NCI-H82 (cell line): ENCODE results near the gene CBFA2T2.
"Not testable (repeated sequence)": the region's sequence is repeated elsewhere in the genome, so short reads cannot be mapped to it uniquely, and the experiment has no call there.

ENCODE experiments used
- DNase-seq: peaks from one replicate; lab custom pipeline; 2025; lab: John Stamatoyannopoulos, UW

The CBFA2T2 gene

GRCh38 chr20:33470866-33471265, 19.0 kb upstream of the CBFA2T2 start:
- no peak for DNase-seq

GRCh38 chr20:33472868-33473435, 16.9 kb upstream of the CBFA2T2 start:
- DNase-seq, result no peak

- no peak for DNase-seq
These were observed 15.6 kb upstream of the CBFA2T2 start for GRCh38 chr20:33474097-33474873.

- DNase-seq, result no peak
These were observed 14.9 kb upstream of the CBFA2T2 start for GRCh38 chr20:33474963-33475362.

GRCh38 chr20:33475381-33476152, 14.3 kb upstream of the CBFA2T2 start:
- DNase-seq, result peak; percentile 82

GRCh38 chr20:33477386-33478234, 12.3 kb upstream of the CBFA2T2 start:
- no peak for DNase-seq

GRCh38 chr20:33480048-33480447, 9.8 kb upstream of the CBFA2T2 start:
- no peak for DNase-seq

GRCh38 chr20:33481431-33481941, 8.4 kb upstream of the CBFA2T2 start:
- no peak for DNase-seq

GRCh38 chr20:33482581-33482980, 7.3 kb upstream of the CBFA2T2 start:
- DNase-seq, result peak; percentile 81

GRCh38 chr20:33483186-33483585, 6.7 kb upstream of the CBFA2T2 start:
- not testable (repeated sequence) for DNase-seq

GRCh38 chr20:33488201-33488600, 1.7 kb upstream of the CBFA2T2 start:
- DNase-seq, result no peak

- not testable (repeated sequence) for DNase-seq
These were observed 1.0 kb upstream of the CBFA2T2 start for GRCh38 chr20:33488661-33489494.

GRCh38 chr20:33489495-33490022, 337 bp upstream of the CBFA2T2 start:
- peak; percentile 99 for DNase-seq

- peak; percentile 28 for DNase-seq
These were observed 1.2 kb downstream of the CBFA2T2 start for GRCh38 chr20:33490934-33491656.

GRCh38 chr20:33493076-33493766, 3.3 kb downstream of the CBFA2T2 start:
- DNase-seq, result no peak

- DNase-seq, result not testable (repeated sequence)
These were observed 6.9 kb downstream of the CBFA2T2 start for GRCh38 chr20:33496776-33497175.

- peak; percentile 52 for DNase-seq
These were observed 9.5 kb downstream of the CBFA2T2 start for GRCh38 chr20:33499355-33499754.

- DNase-seq, result no peak
These were observed 11.1 kb downstream of the CBFA2T2 start for GRCh38 chr20:33501000-33501399.

- no peak for DNase-seq
These were observed 13.7 kb downstream of the CBFA2T2 start for GRCh38 chr20:33503564-33503963.
